GM12872 (cell line): ENCODE measurements around the gene PDZD4.

Experiments
- CTCF ChIP-seq: IDR thresholded peaks from 3 replicates; pipeline ENCODE4 v1.5.1; 2011; ENCODE audit warnings: low read depth, mild to moderate bottlenecking, low read length, moderate library complexity; ENCODE audit not compliant: insufficient read depth

The PDZD4 gene

GRCh38 chrX:153764786-153765137, 65.6 kb downstream of the PDZD4 start:
- no peak for TF ChIP-seq CTCF

GRCh38 chrX:153763989-153764755, 66.2 kb downstream of the PDZD4 start, which contains the start of gene PLXNB3:
TSS of gene PLXNB3 (plus strand) at chrX:153764249. CDS start at chrX:153765536, 1,287 bp downstream.
- peak; percentile 76 for TF ChIP-seq CTCF

GRCh38 chrX:153763298-153763932, 66.9 kb downstream of the PDZD4 start:
- TF ChIP-seq CTCF = no peak

- no peak for TF ChIP-seq CTCF
Measured at GRCh38 chrX:153762626-153763173, 67.6 kb downstream of the PDZD4 start.

- TF ChIP-seq CTCF = no peak
Measured at GRCh38 chrX:153761863-153762262, 68.5 kb downstream of the PDZD4 start.

- TF ChIP-seq CTCF = no peak
Measured at GRCh38 chrX:153755136-153755535, 75.2 kb downstream of the PDZD4 start.
